GM19397 (cell line): Measurements from ENCODE around the gene CENPW.

Experiments used
- ATAC-seq: cut with Tn5 transposase; IDR thresholded peaks from one replicate; pipeline ENCODE4 v1.9.1; 2021; ENCODE audit warnings: mild to moderate bottlenecking, moderate library complexity; ENCODE audit not compliant: unreplicated experiment

The CENPW gene

DNA sequence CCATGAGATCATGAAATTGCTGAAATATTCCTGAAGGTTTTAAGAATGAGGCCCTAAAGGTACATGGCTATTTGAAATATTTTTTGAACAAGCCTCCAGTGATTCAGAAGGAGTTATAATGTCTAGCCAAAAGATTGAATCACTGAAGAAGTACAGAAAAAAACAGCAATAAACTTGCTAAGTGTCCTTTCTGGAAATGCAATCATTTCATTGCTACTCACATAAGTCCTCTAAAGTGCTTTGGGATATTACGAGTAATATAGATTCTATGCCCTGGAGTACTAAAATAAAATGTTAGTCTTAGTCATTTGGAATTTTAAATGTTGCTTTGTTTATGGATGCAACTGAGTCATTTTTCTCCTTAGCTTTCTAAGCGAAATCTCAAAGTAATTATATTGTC, 32.7 kb downstream of the CENPW start:
- no peak for ATAC-seq

GRCh38 chr6:126373344-126373743, 33.4 kb downstream of the CENPW start:
- no peak for ATAC-seq

GRCh38 chr6:126374372-126374771, 34.5 kb downstream of the CENPW start:
- ATAC-seq = no peak

DNA sequence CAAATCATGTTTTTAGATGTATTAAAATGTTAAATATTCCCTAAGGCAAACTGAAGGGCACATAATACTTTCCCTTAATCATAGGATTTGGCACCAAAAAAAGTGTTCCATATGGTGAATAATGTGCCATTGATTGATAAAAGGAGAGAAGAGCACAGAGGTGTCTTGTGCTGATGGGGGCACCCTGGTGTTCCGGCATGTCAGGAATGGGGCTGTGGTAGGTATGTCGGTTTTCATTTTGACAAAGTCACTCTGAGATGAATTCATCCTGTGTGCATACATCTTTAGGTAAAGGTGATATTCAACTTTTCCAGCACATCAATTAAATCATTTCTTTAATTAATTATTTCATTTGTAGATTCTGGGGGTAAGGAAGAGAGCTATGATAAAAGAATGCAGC, 36.8 kb downstream of the CENPW start:
- ATAC-seq = no peak

DNA sequence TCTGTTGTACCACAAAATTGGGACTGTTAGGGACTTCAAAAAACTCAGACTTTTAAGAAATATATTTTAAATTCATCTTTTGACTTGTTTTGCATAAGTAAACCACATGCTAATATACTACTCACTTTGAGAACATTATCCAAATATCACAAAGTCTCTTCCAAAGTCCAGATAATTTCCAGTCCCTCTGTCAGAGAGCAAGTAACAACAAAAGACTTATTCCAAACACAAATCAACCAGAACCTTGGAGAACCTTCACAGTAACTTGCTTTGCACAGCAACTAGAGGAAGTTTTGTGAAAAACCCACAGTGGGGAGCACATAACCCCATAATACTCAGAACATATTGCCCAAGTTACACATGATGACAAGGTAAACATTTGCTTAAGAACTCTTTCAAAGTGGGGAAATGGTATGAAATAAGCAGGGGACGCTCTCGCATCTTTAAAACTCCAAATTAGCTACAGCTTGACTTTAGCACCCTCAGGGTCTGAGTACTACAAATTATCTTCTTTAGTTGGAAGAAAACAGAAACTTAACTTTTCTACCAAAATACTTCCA, 37.8 kb downstream of the CENPW start:
- ATAC-seq = no peak

DNA sequence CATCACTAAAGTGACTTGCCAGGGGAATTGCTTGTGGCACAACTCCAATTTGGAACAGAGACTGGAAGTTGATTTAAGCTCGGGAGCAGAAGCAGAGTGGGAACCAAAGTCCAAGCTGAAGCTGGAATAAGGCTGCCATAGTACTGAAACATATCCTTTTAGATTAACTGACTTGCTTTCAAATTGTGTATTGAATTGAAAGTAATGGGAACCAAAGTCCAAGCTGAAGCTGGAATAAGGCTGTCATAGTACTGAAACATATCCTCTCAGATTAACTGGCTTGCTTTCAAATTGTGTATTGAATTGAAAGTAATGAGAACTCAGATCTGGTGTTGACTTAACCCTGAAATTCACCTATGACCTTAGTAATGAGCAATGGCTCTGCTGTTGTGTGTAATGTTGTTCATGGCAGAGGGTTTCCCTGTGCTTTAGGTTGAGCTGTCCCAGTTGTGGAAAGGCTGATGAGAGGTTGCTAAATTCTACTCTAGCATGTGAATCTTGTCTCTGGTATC, 40.2 kb downstream of the CENPW start:
- no peak for ATAC-seq

- no peak for ATAC-seq
Measured at GRCh38 chr6:126381498-126381897, 41.6 kb downstream of the CENPW start.

GRCh38 chr6:126383203-126383602, 43.3 kb downstream of the CENPW start:
- ATAC-seq = no peak

GRCh38 chr6:126385536-126385935, 45.6 kb downstream of the CENPW start:
- ATAC-seq = no peak

DNA sequence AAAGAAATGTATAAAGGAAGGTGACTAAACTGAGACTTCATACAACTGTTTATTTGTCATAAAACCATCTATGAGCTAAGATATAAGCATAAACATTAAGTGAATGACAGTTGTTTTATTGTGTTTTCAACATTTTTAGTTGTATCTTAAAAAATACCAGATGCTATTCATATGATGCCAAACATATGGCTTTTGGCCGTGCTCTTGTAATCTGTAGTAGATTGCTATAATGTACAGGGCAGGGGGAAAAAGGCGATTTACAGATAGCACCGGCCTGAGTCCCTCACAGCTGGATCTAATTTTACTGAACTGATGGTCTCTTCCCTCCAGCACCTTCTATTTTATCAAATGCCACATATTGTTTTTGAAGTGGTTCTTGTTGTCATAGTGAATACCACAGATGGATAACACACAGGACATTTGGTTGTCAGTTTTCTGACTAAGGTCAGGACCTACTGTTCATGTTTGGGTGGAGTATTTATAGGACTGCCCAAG, 48.2 kb downstream of the CENPW start:
- no peak for ATAC-seq

- ATAC-seq = no peak
Measured at GRCh38 chr6:126396131-126396530, 56.2 kb downstream of the CENPW start.
